ENCODE results near the gene KIF6.

The KIF6 gene

GRCh38 chr6:39377539-39377950 lies 347.7 kb downstream of the KIF6 start:
- no peak for TF ChIP-seq GATA3 (IDR thresholded peaks at IDR 0.05; ENCODE audit: low read depth, low read length)

DNA sequence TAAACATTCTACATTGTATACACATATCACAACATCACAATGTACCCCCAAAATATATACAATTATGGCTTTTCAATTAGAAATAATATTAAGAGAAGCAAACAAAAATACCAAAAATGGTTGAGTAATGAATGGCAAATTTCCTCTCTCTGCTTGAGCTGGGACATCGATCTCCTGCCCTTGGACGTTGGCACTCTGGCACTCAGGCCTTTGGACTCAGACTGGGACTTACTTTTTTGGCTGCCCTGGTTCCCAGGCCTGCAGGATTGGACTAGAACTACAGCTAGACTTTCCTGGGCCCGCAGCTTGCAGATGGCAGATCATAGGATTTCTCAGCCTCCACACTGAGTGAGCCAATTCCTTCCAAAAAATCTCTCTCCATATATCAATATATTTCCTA lies 349.8 kb downstream of the KIF6 start:
- TF ChIP-seq GATA3 (IDR thresholded peaks at IDR 0.05; ENCODE audit: low read depth, low read length), result no peak
- TF ChIP-seq GATA2 (IDR thresholded peaks at IDR 0.05; ENCODE audit: low read depth, low read length), result no peak

GRCh38 chr6:39370390-39370789 lies 354.8 kb downstream of the KIF6 start:
- no peak for TF ChIP-seq GATA3 (IDR thresholded peaks at IDR 0.05; ENCODE audit: low read depth, low read length)
- TF ChIP-seq GATA2 (IDR thresholded peaks at IDR 0.05; ENCODE audit: low read depth, low read length), result no peak

- no peak for TF ChIP-seq GATA3 (IDR thresholded peaks at IDR 0.05; ENCODE audit: low read depth, low read length)
- TF ChIP-seq GATA2 (IDR thresholded peaks at IDR 0.05; ENCODE audit: low read depth, low read length), result no peak
Observed at GRCh38 chr6:39369987-39370386, 355.2 kb downstream of the KIF6 start.

- TF ChIP-seq GATA2 (IDR thresholded peaks at IDR 0.05; ENCODE audit: low read depth, low read length) (no peak), GATA3 (IDR thresholded peaks at IDR 0.05; ENCODE audit: low read depth, low read length) (no peak)
Observed at GRCh38 chr6:39367700-39368099, 357.5 kb downstream of the KIF6 start.

DNA sequence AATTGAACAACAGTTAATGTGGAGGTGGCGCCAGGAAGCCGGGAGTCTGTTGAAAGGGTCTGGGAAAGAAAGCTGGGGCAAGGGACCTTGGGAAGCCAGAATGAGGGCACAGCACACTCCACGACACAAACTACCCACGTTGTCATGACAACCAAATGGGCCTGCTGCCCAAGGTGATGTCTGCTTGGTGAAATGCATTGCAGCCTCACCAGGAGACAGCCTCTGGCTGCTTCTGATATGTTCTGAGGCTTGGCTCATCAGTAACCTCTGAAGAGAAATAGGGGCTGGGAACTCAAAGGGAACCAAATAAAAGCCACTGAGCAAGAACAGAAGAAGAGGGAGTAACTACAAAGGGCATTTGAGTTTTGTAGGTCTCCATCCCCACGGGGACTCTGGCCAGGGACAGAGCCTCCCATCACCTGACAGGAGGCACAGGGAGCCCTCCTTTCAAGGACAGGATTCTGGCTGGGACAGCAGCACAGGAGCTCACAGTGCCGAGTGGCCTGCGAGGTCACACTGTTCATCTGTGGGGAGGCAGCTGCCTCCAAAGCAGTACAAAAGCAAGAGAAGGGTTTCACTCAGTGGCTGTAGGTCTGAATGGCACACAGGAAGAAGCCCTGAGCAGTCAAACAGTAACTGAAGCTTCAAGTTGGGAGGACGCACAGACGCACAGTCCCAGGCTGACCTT lies 358.1 kb downstream of the KIF6 start:
- TF ChIP-seq GATA3 (IDR thresholded peaks at IDR 0.05; ENCODE audit: low read depth, low read length) (no peak), GATA2 (IDR thresholded peaks at IDR 0.05; ENCODE audit: low read depth, low read length) (no peak)

DNA sequence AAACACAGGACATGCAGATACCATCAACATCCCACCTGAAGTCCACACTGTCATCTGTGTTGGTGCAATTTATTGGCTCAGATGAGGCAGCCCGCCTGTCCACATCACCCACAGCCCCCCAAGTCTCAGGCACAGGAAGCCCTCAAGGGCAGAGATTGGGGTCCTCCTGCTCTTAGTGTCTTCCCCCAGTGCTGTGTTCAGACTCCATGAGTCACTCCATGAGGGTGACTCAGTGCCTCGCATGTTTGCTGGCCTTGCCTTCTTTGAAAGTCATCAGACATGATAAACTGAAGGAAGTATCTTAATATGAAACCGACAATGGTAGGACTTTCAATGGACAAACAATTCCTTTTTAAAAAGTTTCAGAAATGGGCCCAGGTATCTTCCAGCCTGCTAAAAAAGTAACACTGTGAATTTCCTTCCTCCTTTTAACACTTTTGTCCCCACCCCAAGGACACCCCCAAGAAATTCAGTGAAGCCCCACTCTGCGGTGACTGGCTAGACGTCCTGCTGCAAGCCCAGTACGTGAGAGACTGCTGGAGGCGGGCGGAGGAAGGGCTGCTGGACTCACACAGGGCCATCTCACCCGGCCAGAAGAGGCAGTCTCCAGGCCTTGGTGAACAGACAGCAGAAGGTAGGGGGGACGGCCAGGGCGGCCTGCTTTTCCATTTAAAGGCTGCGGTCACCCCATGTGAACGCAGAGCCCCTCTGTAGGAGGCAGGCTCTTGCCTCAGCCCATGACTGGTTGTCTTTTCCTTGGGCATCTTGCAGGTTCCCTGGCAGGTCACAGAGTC lies 359.7 kb downstream of the KIF6 start:
- TF ChIP-seq GATA2 (IDR thresholded peaks at IDR 0.05; ENCODE audit: low read depth, low read length) (no peak), GATA3 (IDR thresholded peaks at IDR 0.05; ENCODE audit: low read depth, low read length) (no peak)

DNA sequence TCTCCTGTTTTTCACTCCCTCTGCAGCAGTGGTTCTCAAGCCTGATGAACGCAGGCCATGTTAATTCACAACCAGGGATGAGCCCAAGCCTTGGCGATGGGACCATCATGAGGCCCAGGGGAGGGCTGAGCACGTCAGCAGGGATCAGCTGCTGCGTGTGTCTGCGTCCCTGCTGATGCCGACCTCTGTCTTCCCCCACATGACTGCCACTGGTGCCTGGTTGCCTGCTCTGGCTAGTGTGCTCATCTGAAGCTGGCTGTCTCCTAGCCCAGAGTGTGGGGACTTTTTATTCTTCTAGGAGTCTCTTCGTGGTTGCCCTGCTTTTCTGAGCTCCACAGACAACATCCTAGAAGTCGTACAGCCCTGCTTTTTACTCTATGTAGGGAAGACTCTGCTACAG lies 361.9 kb downstream of the KIF6 start:
- TF ChIP-seq GATA2 (IDR thresholded peaks at IDR 0.05; ENCODE audit: low read depth, low read length), result no peak
- no peak for TF ChIP-seq GATA3 (IDR thresholded peaks at IDR 0.05; ENCODE audit: low read depth, low read length)

- no peak for TF ChIP-seq GATA2 (IDR thresholded peaks at IDR 0.05; ENCODE audit: low read depth, low read length)
Observed at GRCh38 chr6:39362487-39362865, 362.7 kb downstream of the KIF6 start.

DNA sequence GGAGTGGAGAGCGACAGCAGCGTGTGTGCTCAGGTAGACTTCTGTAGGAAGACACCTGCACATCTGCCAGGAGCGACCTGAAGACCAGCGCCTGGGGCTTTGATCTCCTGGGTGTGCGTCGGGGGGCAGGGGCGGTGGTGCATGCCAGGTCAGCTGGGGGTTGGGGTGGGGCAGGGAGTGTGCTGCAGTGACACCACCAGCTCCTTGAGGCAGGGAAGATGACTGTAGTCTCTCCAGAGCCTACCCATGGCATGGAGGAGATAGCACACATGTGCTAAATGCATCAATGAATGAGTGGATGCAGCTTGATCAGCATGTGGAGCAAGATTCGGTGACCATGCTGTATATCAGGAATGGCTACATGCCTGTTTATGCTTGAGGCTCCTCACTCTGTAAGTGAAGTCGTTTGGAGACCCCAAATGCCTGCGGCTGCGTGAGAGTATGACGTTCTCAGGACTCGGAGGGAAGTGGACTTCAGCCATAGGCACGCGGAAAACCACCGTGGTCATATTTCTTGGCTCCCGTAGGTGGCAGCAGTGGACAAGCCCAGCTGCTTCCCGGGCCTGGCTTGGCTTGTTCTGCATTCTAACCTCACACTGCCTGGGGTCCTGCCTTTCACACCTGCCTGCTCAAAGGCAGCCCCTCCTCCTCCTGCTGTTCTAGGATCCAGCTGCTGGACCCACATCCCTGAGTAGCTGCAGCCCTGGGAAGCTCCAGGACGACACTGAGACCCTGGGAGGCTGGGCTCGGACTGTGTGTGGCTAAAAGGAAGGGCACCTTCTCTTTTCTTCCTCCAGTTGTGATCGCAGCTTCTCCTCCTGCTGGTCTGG lies 363.3 kb downstream of the KIF6 start:
- TF ChIP-seq GATA3 (IDR thresholded peaks at IDR 0.05; ENCODE audit: low read depth, low read length), result no peak
- no peak for TF ChIP-seq GATA2 (IDR thresholded peaks at IDR 0.05; ENCODE audit: low read depth, low read length)

DNA sequence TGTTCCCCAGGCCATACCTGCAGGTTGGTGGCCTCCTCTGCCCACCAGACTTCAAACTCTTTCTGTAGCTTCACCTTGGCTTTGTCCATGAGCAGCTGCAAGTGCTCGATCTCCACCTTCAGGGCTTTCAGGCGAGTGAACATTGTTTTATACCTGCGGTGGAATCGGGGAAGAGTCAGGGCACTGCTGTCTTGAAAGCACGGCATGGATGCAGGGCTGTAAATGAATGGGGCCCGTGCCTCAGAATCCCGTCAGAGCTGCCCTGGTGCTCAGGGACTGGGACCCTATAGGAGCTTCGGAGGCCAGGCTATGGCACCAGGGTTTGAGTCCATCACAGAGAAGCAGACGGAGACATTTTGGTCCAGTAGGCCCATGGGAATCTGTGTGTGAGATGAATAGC lies 364.8 kb downstream of the KIF6 start:
- TF ChIP-seq GATA3 (IDR thresholded peaks at IDR 0.05; ENCODE audit: low read depth, low read length), result no peak
- no peak for TF ChIP-seq GATA2 (IDR thresholded peaks at IDR 0.05; ENCODE audit: low read depth, low read length)

GRCh38 chr6:39357998-39358686 lies 367.1 kb downstream of the KIF6 start:
- TF ChIP-seq GATA2 (IDR thresholded peaks at IDR 0.05; ENCODE audit: low read depth, low read length), result no peak
- TF ChIP-seq GATA3 (IDR thresholded peaks at IDR 0.05; ENCODE audit: low read depth, low read length), result no peak

DNA sequence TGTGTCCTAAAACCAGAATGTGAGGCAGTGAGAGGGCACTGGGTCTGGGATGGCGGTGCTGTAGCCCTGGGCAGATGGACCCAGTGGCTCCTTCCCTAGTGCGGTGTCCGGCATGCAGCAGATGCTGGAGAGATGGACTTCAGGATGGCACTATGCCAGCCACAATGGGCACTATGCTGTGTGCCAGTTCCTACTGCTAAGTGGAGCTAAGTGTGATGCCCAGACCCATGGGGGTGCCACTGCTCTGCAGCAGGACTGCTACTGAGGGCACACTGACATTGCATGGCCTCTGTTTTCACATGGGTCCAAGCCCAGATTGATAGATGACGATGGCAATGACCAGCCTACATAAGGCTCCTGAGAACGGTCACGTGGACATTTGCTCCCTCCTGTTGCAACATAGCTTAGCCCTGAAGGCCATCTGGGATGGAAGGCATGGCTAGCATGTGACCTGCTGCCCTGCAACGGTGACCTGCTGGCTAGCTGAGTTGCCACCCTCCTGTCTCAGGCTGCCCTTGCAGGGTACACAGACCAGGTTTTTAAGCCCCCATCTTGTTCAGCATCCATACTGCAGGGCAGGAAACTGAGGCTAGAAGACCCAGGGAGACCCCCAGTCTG lies 371.4 kb downstream of the KIF6 start:
- TF ChIP-seq GATA3 (IDR thresholded peaks at IDR 0.05; ENCODE audit: low read depth, low read length) (no peak), GATA2 (IDR thresholded peaks at IDR 0.05; ENCODE audit: low read depth, low read length) (no peak)

Data from SH-SY5Y (cell line).